WTC11 (cell line): ENCODE data around the gene ATP6V1D.
"Not testable (repeated sequence)": the region's sequence is repeated elsewhere in the genome, so short reads cannot be mapped to it uniquely, and the experiment has no call there.

ENCODE experiments used
- CDX4 ChIP-seq: fragments of 250-450 bp; sonication (Bioruptor Pico); IDR thresholded peaks from 2 replicates; pipeline ENCODE4 v1.9.0; 2021; ENCODE audit warnings: moderate library complexity, mild to moderate bottlenecking, inconsistent platforms, borderline replicate concordance
- CREM ChIP-seq: sonication (generic); formaldehyde crosslinking; IDR thresholded peaks from 2 replicates; pipeline ENCODE4 v1.8.1; 2022; ENCODE audit warnings: mild to moderate bottlenecking, missing genetic modification reagents, moderate library complexity
- CTCF ChIP-seq: fragments of 200-600 bp; IDR thresholded peaks from 2 replicates; pipeline ENCODE4 v1.8.0; 2022; ENCODE audit warnings: antibody characterized with exemption
- EMX1 ChIP-seq: fragments of 250-450 bp; sonication (Bioruptor Pico); IDR thresholded peaks from 2 replicates; pipeline ENCODE4 v1.8.0; 2021; ENCODE audit warnings: mild to moderate bottlenecking
- ETV6 ChIP-seq: sonication (generic); formaldehyde crosslinking; IDR thresholded peaks from 2 replicates; pipeline ENCODE4 v1.8.1; 2022; ENCODE audit warnings: mild to moderate bottlenecking, missing genetic modification reagents
- IRF1 ChIP-seq: sonication (generic); formaldehyde crosslinking; IDR thresholded peaks from 2 replicates; pipeline ENCODE4 v1.8.0; 2023; ENCODE audit warnings: missing genetic modification reagents
- MYBL2 ChIP-seq: sonication (generic); formaldehyde crosslinking; IDR thresholded peaks from 2 replicates; pipeline ENCODE4 v1.8.1; 2023; ENCODE audit warnings: mild to moderate bottlenecking, moderate library complexity, missing genetic modification reagents
- OVOL2 ChIP-seq: fragments of 250-450 bp; sonication (Bioruptor Pico); IDR thresholded peaks from 2 replicates; pipeline ENCODE4 v1.9.0; 2021; ENCODE audit warnings: mild to moderate bottlenecking, borderline replicate concordance
- USF1 ChIP-seq: sonication (generic); formaldehyde crosslinking; IDR thresholded peaks from 2 replicates; pipeline ENCODE4 v1.8.0; 2022; ENCODE audit warnings: mild to moderate bottlenecking, missing genetic modification reagents
- ZNF219 ChIP-seq: sonication (generic); formaldehyde crosslinking; IDR thresholded peaks from 2 replicates; pipeline ENCODE4 v1.8.0; 2023; ENCODE audit warnings: missing genetic modification reagents, mild to moderate bottlenecking, borderline replicate concordance

- TF ChIP-seq EMX1 (CRISPR knock-in tag); CTCF; OVOL2 (CRISPR knock-in tag); CREM; USF1 (CRISPR knock-in tag); CDX4; ZNF219 (CRISPR knock-in tag); MYBL2; IRF1 (CRISPR knock-in tag); ETV6 (CRISPR knock-in tag): not testable (repeated sequence)
These were observed 48.7 kb upstream of the ATP6V1D start for GRCh38 chr14:67408122-67408801.
